Spleen (tissue), 11 donors: ENCODE results near the gene FBLIM1. TPM values are rescaled to one million over a fixed set of nuclear protein-coding genes. Genes with fewer than 3 reads are reported as not detected.

ENCODE experiments used
- DNase-seq: peaks from one replicate; pipeline ENCODE4 v3.0.0-alpha.2; 2020
- H3K27ac ChIP-seq, 8 donors: fragments of 200-600 bp; sonication (generic) in 7 of 8; 1 replicate in 4 of 8; 2 replicates in 4 of 8; pipeline versions ENCODE4 v1.5.0 to v1.8.0; 2016 to 2021; ENCODE audit warnings: inconsistent platforms in 4 of 8, mild to moderate bottlenecking in 4 of 8, moderate library complexity in 1 of 8
- H3K27me3 ChIP-seq, 7 donors: fragments of 200-600 bp; sonication (generic) in 6 of 7; replicated peaks in 1 of 7; 1 replicate in 4 of 7; 2 replicates in 3 of 7; pipeline versions ENCODE4 v1.5.0 to v1.8.0; 2016 to 2021; ENCODE audit warnings: inconsistent platforms in 3 of 7, mild to moderate bottlenecking in 1 of 7
- H3K36me3 ChIP-seq, 6 donors: fragments of 200-600 bp; sonication (generic) in 5 of 6; 1 replicate in 4 of 6; 2 replicates in 2 of 6; pipeline versions ENCODE4 v1.5.0 to v1.8.0; 2016 to 2021; ENCODE audit warnings: inconsistent platforms in 2 of 6
- H3K4me1 ChIP-seq, 6 donors: fragments of 200-600 bp; sonication (generic) in 5 of 6; 1 replicate in 3 of 6; 2 replicates in 3 of 6; pipeline versions ENCODE4 v1.5.0 to v1.8.0; 2016 to 2021; ENCODE audit warnings: inconsistent platforms in 3 of 6
- H3K4me3 ChIP-seq, 8 donors: fragments of 200-600 bp; sonication (generic) in 7 of 8; 1 replicate in 4 of 8; 2 replicates in 4 of 8; pipeline versions ENCODE4 v1.5.0 to v1.8.0; 2016 to 2021; ENCODE audit warnings: inconsistent platforms in 4 of 8, mild to moderate bottlenecking in 4 of 8, moderate library complexity in 2 of 8
- H3K9me3 ChIP-seq, 8 donors: fragments of 200-600 bp; sonication (generic) in 7 of 8; 1 replicate in 4 of 8; 2 replicates in 4 of 8; pipeline versions ENCODE4 v1.5.0 to v1.8.0; 2016 to 2021; ENCODE audit warnings: inconsistent platforms in 4 of 8
- POLR2A ChIP-seq, 3 donors: fragments of 450-650 bp; IDR thresholded peaks; one replicate each; pipeline ENCODE4 v1.5.1; 2017; ENCODE audit warnings: antibody characterized with exemption in 3 of 3, mild to moderate bottlenecking in 1 of 3
- POLR2AphosphoS5 ChIP-seq, 3 donors: sonication (generic); formaldehyde crosslinking; IDR thresholded peaks; one replicate each; pipeline ENCODE4 v1.5.1; 2017; ENCODE audit warnings: antibody characterized with exemption in 3 of 3
- WGBS, 5 donors: extraction: QIAGEN DNeasy Blood & Tissue Kit in 3 of 5; methylation state at CpG; one replicate each; pipeline versions ENCODE4 v1.1.5 to v1.1.7; 2013 to 2018; 5-methylcytosine and 5-hydroxymethylcytosine counted together
- intact Hi-C: fragments of 100-400 bp; cut with DNase I; formaldehyde crosslinking; loops from one replicate; pipeline ENCODE4 v1.15.0; 2023; ENCODE audit warnings: low total_unique reads
- polyA plus RNA-seq, 3 donors: library from polyadenylated mRNA; stranded (reverse); fragments of 200-250 nt; gene quantifications; one replicate each; pipeline ENCODE4 v1.2.1, GENCODE V29; 2013
- total RNA-seq, 7 donors: library from RNA; depleted of rRNA in 3 of 7; stranded (reverse); fragments of >200 nt in 3 of 7; fragmentation: NEBNext Ultra II Directional in 4 of 7; extraction: Animal tissue kit (Norgen Biotek cat#: 25700) in 4 of 7; gene quantifications; one replicate each; pipeline versions ENCODE4 v1.1.0 to v1.2.1, GENCODE V29; 2016 to 2021
- TF ChIP-seq, protein P1 (sequence below), 11 experiments: fragments of 200-600 bp in 7 of 11; fragments of 450-650 bp in 4 of 11; sonication (generic) in 4 of 11; IDR thresholded peaks in 8 of 11; conservative IDR thresholded peaks in 3 of 11; 1 replicate in 7 of 11; 2 replicates in 4 of 11; pipeline versions ENCODE4 v1.4.0 to v1.8.0; 2016 to 2021; ENCODE audit warnings: antibody characterized with exemption in 11 of 11, inconsistent platforms in 4 of 11, mild to moderate bottlenecking in 1 of 11
- donor health status: healthy with polysubstance abuse.
- donor health status: DM: no; HTN: no; CAD: no; lungs with moderate emphysema.
- donor health status: DM: no; HTN: no; CAD: no.
- donor health status: Bipolar disorder and iron deficiency.
- donor health status: healthy.
- donor health status: DM: no; HTN: no; CAD: no.
- donor health status: DM: yes; HTN: yes; CAD: no.

The FBLIM1 gene
- total and polyA plus RNA-seq, 10 donors = 7.2 to 89.1 (median 32.7) TPM

DNA sequence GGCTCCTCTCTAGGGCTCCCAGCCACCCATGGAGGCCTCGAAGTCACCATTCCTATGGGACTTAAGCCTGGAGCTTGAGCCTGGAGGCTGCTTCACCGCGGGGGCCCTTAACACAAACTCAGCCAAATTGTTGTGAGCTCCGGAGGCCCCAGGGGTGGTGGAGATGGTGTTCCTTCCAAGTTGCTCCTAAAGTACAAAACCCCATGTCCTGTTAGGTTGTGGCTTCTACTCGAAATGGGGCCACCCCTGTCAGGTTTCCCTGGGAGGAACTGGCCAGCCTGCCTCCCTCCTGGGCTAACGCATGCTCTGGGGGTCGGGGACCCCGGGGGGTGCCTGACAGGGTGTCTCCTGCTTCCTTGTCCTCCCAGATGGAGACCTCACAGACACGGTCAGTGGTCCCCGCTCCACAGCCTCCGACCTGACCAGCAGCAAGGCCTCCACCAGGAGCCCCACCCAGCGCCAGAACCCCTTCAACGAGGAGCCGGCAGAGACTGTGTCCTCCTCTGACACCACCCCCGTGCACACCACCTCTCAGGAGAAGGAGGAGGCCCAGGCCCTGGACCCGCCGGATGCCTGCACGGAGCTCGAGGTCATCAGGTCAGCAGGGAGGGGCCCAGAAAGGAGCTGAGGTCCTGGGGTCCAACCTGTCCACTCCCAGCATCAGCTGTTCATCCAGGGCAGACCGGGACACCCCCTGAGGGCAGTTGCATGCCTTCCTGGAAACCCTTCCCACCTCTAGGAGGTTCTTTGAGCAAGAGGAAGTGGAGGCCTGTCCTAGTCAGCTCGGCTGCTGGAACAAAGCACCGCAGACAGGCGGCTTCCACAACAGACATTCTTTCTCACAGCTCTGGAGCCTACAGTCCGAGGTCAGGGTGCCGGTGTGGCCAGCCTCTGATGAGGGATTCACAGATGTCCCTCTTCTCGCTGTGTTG is 33.4 kb upstream of the FBLIM1 start:
- peaks cover 8 to 100% (median 85%) of the 10 kb centered on the region in 6 donors for H3K36me3 ChIP-seq
- H3K27ac ChIP-seq = no peak overlapping the region
- no peak overlapping the region for H3K4me3 ChIP-seq
- DNase-seq = no peak
- H3K27me3 ChIP-seq = no peaks in the 10 kb centered on the region
- intact Hi-C loops = no loop called here
- TF ChIP-seq POLR2A (IDR thresholded peaks at IDR 0.05) = no peak
- TF ChIP-seq, protein P1, sequence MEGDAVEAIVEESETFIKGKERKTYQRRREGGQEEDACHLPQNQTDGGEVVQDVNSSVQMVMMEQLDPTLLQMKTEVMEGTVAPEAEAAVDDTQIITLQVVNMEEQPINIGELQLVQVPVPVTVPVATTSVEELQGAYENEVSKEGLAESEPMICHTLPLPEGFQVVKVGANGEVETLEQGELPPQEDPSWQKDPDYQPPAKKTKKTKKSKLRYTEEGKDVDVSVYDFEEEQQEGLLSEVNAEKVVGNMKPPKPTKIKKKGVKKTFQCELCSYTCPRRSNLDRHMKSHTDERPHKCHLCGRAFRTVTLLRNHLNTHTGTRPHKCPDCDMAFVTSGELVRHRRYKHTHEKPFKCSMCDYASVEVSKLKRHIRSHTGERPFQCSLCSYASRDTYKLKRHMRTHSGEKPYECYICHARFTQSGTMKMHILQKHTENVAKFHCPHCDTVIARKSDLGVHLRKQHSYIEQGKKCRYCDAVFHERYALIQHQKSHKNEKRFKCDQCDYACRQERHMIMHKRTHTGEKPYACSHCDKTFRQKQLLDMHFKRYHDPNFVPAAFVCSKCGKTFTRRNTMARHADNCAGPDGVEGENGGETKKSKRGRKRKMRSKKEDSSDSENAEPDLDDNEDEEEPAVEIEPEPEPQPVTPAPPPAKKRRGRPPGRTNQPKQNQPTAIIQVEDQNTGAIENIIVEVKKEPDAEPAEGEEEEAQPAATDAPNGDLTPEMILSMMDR (IDR thresholded peaks at IDR 0.05 in 8 of 11, conservative IDR thresholded peaks at IDR 0.05 in 3 of 11) = no peak
- peak in 1 of 3 donors; percentile 40 for TF ChIP-seq POLR2AphosphoS5 (IDR thresholded peaks at IDR 0.05)
- H3K9me3 ChIP-seq = no peaks in the 10 kb centered on the region
- WGBS, 5 donors = 73 to 86% (median 85%) methylated on average over 12 to 26 of the region's 26 CpGs
- H3K4me1 ChIP-seq = peaks cover 0 to 21% (median 10%) of the 10 kb centered on the region in 6 donors

DNA sequence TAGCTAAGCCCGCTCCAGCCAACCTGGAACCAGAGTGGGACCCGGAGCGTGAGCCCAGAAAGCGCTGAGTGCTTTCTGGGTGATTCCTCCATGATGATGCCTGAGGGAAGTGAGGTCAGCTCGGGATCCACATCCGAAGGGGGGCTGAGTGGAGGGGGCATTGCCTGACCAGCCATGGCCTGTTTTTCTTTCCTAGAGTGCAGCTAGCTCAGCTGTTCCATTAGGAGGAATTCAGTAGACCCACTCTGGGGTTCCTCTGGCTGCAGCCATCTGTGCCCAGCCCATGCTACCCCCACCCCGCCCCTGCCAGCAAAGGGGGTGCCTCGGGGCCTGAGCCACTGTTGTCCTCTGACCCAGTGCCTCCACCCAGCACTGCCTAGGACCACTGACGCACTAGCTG is 32.1 kb upstream of the FBLIM1 start:
- Histone ChIP-seq H3K9me3 (no peaks in the 10 kb centered on the region), H3K27ac (no peak overlapping the region), H3K27me3 (no peaks in the 10 kb centered on the region), H3K36me3 (peaks cover 8 to 100% (median 88%) of the 10 kb centered on the region in 6 donors), H3K4me3 (no peak overlapping the region), H3K4me1 (peaks cover 0 to 21% (median 10%) of the 10 kb centered on the region in 6 donors)
- WGBS, 5 donors = 93 to 98% (median 97%) methylated on average over 7 to 9 of the region's 9 CpGs
- DNase-seq = no peak
- no peak for TF ChIP-seq POLR2A (IDR thresholded peaks at IDR 0.05)
- TF ChIP-seq, protein P1 (IDR thresholded peaks at IDR 0.05 in 8 of 11, conservative IDR thresholded peaks at IDR 0.05 in 3 of 11) = no peak
- TF ChIP-seq POLR2AphosphoS5 (IDR thresholded peaks at IDR 0.05) = no peak
- intact Hi-C loops = no loop called here

DNA sequence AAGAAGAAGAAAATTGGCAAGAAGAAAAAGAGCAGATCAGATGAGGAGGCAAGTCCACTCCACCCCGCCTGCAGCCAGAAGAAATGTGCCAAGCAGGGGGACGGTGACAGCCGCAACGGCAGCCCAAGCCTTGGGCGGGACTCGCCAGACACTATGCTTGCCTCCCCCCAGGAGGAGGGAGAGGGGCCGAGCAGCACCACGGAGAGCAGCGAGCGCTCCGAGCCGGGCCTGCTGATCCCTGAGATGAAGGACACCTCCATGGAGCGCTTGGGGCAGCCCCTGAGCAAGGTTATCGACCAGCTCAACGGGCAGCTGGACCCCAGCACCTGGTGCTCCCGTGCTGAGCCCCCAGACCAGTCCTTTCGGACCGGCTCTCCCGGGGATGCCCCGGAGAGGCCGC is 31.6 kb upstream of the FBLIM1 start:
- Histone ChIP-seq H3K4me3 (no peak overlapping the region), H3K9me3 (no peaks in the 10 kb centered on the region), H3K4me1 (peaks cover 0 to 21% (median 10%) of the 10 kb centered on the region in 6 donors), H3K27ac (no peak overlapping the region), H3K27me3 (no peaks in the 10 kb centered on the region), H3K36me3 (peaks cover 8 to 100% (median 89%) of the 10 kb centered on the region in 6 donors)
- TF ChIP-seq, protein P1 (IDR thresholded peaks at IDR 0.05 in 8 of 11, conservative IDR thresholded peaks at IDR 0.05 in 3 of 11) = no peak
- TF ChIP-seq POLR2A (IDR thresholded peaks at IDR 0.05) (no peak), POLR2AphosphoS5 (IDR thresholded peaks at IDR 0.05) (no peak)
- DNase-seq = no peak
- intact Hi-C loops = no loop called here
- WGBS, 5 donors = 85 to 93% (median 92%) methylated on average over 13 to 21 of the region's 21 CpGs

DNA sequence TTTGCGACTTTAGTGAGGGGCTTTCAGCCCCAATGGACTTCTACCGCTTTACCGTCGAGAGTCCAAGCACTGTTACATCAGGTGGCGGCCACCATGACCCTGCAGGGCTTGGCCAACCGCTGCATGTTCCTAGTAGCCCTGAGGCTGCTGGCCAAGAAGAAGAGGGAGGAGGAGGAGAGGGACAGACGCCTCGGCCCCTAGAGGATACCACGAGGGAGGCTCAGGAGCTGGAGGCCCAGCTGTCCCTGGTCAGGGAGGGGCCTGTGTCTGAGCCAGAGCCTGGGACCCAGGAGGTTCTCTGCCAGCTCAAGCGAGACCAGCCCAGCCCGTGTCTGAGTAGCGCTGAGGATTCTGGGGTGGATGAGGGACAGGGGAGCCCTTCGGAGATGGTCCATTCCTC is 31.2 kb upstream of the FBLIM1 start:
- intact Hi-C loops = no loop called here
- H3K9me3 ChIP-seq = no peaks in the 10 kb centered on the region
- H3K36me3 ChIP-seq = peaks cover 8 to 100% (median 91%) of the 10 kb centered on the region in 6 donors
- H3K27me3 ChIP-seq = no peaks in the 10 kb centered on the region
- WGBS, 5 donors = 85 to 93% (median 92%) methylated on average over 11 to 13 of the region's 13 CpGs
- peaks cover 0 to 21% (median 10%) of the 10 kb centered on the region in 6 donors for H3K4me1 ChIP-seq
- no peak for DNase-seq
- no peak overlapping the region for H3K27ac ChIP-seq
- TF ChIP-seq, protein P1 (IDR thresholded peaks at IDR 0.05 in 8 of 11, conservative IDR thresholded peaks at IDR 0.05 in 3 of 11) = no peak
- TF ChIP-seq POLR2AphosphoS5 (IDR thresholded peaks at IDR 0.05) = peak in 1 of 3 donors; percentile 11
- H3K4me3 ChIP-seq = no peak overlapping the region
